ENCODE results near the gene NTSR2.

DNA sequence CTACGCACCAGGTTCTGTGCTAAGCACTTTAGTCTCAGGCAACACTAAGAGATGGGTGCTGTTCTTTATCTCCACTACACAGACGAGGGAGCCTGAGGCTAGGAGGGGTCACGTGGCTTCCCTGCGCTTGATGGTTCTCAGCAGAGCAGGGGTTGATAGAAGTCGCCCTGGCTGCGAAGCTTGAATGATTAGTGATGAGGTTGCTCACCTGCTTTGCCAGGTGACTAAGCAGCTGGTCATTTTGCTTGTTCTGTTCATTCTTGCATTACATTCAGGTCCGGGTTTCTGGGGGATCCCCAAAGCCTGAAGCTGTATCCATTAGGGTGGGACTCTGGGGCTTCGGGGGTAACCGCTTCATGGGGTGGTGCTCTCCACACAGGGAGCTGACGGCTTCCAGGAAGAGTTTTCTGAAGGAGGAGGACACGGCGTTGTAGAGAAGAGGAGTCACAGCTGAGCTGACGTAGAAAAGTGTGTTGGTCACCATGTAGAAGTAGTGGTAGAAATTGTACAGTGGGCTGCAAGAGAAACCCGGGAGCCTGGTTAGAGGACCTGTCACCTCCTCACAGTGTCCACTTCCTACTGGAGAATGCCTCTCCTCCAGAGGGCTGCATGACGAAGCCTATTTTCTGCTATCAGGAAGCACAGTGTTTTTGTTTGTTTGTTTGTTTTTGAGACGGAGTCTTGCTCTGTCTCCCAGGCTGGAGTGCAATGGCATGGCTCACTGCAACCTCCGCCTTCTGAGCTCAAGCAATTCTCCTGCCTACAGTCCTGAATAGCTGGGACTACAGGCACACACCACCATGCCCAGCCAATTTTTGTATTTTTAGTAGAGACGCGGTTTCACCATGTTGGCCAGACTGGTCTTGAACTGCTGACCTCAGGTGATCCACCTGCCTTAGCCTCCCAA is 11.5 kb downstream of the NTSR2 start:
- no peak for TF ChIP-seq POLR2AphosphoS5 (IDR thresholded peaks at IDR 0.05)
- TF ChIP-seq, protein P1, sequence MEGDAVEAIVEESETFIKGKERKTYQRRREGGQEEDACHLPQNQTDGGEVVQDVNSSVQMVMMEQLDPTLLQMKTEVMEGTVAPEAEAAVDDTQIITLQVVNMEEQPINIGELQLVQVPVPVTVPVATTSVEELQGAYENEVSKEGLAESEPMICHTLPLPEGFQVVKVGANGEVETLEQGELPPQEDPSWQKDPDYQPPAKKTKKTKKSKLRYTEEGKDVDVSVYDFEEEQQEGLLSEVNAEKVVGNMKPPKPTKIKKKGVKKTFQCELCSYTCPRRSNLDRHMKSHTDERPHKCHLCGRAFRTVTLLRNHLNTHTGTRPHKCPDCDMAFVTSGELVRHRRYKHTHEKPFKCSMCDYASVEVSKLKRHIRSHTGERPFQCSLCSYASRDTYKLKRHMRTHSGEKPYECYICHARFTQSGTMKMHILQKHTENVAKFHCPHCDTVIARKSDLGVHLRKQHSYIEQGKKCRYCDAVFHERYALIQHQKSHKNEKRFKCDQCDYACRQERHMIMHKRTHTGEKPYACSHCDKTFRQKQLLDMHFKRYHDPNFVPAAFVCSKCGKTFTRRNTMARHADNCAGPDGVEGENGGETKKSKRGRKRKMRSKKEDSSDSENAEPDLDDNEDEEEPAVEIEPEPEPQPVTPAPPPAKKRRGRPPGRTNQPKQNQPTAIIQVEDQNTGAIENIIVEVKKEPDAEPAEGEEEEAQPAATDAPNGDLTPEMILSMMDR (IDR thresholded peaks at IDR 0.05) = no peak
- no peak for TF ChIP-seq POLR2A (IDR thresholded peaks at IDR 0.05)
- TF ChIP-seq EP300 (IDR thresholded peaks at IDR 0.05) = no peak
